Mammary epithelial cell (primary cell): ENCODE results near the gene URI1.

Experiments used
- EZH2 ChIP-seq: IDR thresholded peaks from 2 replicates; pipeline ENCODE4 v1.6.1; 2012; ENCODE audit warnings: low read length, inconsistent platforms, borderline replicate concordance
- TF ChIP-seq, protein P1 (sequence below), 2 donors: IDR thresholded peaks in 1 of 2; conservative IDR thresholded peaks in 1 of 2; 2 replicates each; pipeline ENCODE4 v1.5.1; 2011 to 2012; ENCODE audit warnings: inconsistent platforms in 2 of 2, low read length in 2 of 2, mild to moderate bottlenecking in 2 of 2, control low read depth in 1 of 2, low read depth in 1 of 2; ENCODE audit not compliant: insufficient read depth in 1 of 2; ENCODE audit errors: extremely low read depth in 1 of 2

DNA sequence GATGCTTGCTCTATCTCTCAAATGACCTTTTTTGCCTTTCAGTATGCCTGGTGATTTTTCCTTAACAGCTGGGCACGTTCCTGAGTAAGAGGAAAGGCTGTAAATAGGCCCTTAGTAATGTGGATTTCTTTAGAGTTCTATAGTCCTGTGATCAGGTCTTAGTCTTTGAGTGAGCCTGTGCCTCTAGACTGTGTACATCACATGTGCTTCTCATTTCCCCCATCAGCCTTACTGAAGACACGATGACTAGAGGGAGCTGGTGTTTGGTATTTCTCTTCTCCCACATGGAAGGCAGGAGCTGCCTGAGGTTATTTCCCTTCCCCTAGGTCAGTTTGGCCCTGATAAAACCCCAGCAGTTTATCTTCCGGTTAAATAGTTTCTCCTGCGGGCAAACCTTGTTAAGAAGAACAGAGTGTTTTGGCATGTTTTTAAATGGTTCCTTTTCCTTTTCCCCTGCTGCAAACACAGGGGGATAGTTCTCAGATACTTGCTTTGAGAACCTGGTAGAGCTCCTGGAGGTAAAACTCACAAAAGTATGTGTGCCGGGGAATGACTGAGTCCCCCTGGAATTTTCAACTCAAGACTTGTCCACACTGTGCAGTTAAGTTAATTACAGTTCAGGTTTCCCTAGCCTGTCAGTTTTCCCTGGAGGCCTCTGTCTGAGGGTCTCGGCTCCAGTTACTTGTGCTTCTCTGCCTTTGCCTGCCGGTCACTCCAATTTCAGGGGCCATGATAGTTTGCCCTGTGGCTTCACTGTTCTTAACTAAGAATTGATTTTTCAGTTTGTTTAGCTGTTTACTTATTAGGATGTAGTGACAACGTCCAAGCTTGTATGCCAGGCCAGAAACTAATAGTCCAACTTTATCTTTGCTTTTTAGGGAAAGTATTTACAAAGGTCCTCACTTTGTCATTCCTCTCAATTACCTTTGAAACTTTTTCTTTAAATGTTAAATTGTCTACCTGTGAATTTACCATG is 94.4 kb downstream of the URI1 start:
- TF ChIP-seq, protein P1, sequence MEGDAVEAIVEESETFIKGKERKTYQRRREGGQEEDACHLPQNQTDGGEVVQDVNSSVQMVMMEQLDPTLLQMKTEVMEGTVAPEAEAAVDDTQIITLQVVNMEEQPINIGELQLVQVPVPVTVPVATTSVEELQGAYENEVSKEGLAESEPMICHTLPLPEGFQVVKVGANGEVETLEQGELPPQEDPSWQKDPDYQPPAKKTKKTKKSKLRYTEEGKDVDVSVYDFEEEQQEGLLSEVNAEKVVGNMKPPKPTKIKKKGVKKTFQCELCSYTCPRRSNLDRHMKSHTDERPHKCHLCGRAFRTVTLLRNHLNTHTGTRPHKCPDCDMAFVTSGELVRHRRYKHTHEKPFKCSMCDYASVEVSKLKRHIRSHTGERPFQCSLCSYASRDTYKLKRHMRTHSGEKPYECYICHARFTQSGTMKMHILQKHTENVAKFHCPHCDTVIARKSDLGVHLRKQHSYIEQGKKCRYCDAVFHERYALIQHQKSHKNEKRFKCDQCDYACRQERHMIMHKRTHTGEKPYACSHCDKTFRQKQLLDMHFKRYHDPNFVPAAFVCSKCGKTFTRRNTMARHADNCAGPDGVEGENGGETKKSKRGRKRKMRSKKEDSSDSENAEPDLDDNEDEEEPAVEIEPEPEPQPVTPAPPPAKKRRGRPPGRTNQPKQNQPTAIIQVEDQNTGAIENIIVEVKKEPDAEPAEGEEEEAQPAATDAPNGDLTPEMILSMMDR (conservative IDR thresholded peaks at IDR 0.05 in 1 of 2, IDR thresholded peaks at IDR 0.05 in 1 of 2; ENCODE audit: extremely low read depth in 1 of 2, insufficient read depth in 1 of 2, low read depth in 1 of 2, low read length in 2 of 2): no peak
- no peak for TF ChIP-seq EZH2
